HL-60 (cell line): ENCODE results near the gene TBL1XR1.

Experiments
- DNase-seq, 2 experiments: peaks; one replicate each; pipeline ENCODE4 v3.0.0-alpha.2; 2010 to 2020; ENCODE audit warnings: low read depth in 1 of 2, low spot score in 1 of 2
- H3K27ac ChIP-seq: fragments of 250-450 bp; sonication (Bioruptor Pico); replicated peaks from 2 replicates; pipeline ENCODE4 v1.5.1; 2020; ENCODE audit warnings: mild to moderate bottlenecking, moderate library complexity
- H3K27me3 ChIP-seq: fragments of 250-450 bp; sonication (Bioruptor Pico); 2 replicates; pipeline ENCODE4 v1.5.1; 2021; ENCODE audit warnings: mild to moderate bottlenecking, moderate library complexity; ENCODE audit not compliant: insufficient read depth, poor library complexity, severe bottlenecking
- H3K4me3 ChIP-seq: replicated peaks from 2 replicates; pipeline ENCODE4 v1.5.1; 2011; ENCODE audit warnings: mild to moderate bottlenecking, control low read depth, low read length; ENCODE audit not compliant: insufficient read depth
- CTCF ChIP-seq: IDR thresholded peaks from one replicate; pipeline ENCODE4 v1.5.1; 2011; ENCODE audit warnings: low read length, control low read depth, inconsistent platforms; ENCODE audit not compliant: insufficient read depth
- GABPA ChIP-seq: IDR thresholded peaks from 2 replicates; pipeline ENCODE4 v1.6.1; 2012; ENCODE audit warnings: low read depth
- POLR2AphosphoS5 ChIP-seq: IDR thresholded peaks from 2 replicates; pipeline ENCODE4 v1.6.1; 2012; ENCODE audit warnings: low read depth
- REST ChIP-seq: IDR thresholded peaks from 2 replicates; pipeline ENCODE4 v1.6.1; 2012; ENCODE audit warnings: low read depth; ENCODE audit not compliant: insufficient replicate concordance
- SPI1 ChIP-seq: IDR thresholded peaks from 2 replicates; pipeline ENCODE4 v1.6.1; 2012; ENCODE audit warnings: low read depth, mild to moderate bottlenecking, borderline replicate concordance

TBL1XR1 gene

DNA sequence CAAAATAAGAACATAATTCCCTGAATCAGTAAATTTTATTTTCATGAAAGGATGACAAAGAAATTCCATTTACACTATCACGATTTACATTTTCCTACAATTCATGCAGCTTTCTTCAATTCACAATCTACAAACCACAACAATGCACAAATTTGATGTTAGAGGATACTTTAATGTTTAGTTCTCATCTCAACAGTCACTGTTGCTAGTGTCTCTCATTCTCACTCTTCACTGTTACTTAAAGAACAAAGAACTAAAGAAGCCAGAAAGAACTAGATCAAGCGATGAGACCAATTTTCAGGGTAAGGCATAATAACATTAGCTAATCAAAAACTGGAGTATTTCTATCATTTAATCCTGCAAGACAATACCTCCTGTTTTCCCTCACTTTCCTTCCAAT lies 73.5 kb downstream of the TBL1XR1 start:
- DNase-seq = no peak
- Histone ChIP-seq H3K27me3 (no peaks in the 10 kb centered on the region), H3K4me3 (no peak overlapping the region), H3K27ac (no peak overlapping the region)
- TF ChIP-seq REST = no peak
- no peak for TF ChIP-seq SPI1
- TF ChIP-seq GABPA = no peak
- no peak for TF ChIP-seq CTCF
- TF ChIP-seq POLR2AphosphoS5 = no peak

DNA sequence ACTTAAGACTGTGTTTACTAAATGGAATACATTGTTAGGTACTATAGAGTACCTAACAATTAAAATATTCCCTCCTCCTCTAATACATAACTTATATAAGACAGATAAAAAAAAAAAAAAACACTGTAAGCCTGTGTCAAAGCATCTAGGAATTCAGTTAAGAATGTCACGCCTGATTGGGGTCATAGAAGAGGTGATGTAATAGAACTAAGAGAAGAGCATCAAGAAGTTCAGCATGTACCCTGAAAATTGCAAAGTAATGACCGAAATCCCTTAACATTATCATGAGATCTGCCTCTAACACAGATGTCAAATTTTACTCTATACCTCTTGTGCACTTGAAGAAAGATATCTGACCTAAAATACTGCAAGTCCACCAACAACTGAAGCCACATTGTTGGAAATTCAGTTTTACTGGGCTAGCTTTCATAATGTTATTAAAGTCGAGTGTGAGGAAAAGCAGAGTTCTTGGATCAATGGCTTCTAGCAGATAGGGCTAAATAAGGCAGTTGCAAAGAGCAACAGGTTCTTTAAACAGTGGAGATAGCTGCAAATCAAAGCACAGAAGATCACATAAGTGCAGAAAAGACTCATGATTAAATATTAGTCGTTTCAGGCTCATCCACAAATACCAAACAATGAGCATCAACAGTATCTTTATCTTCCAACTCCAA lies 75.0 kb downstream of the TBL1XR1 start:
- no peak overlapping the region for H3K4me3 ChIP-seq
- DNase-seq = no peak
- TF ChIP-seq SPI1 (no peak), CTCF (no peak), REST (no peak), POLR2AphosphoS5 (no peak), GABPA (no peak)
- H3K27me3 ChIP-seq = no peaks in the 10 kb centered on the region
- H3K27ac ChIP-seq = no peak overlapping the region

- H3K27me3 ChIP-seq = no peaks in the 10 kb centered on the region
- no peak overlapping the region for H3K27ac ChIP-seq
- DNase-seq = no peak
- H3K4me3 ChIP-seq = no peak overlapping the region
- TF ChIP-seq SPI1 = no peak
- TF ChIP-seq REST = no peak
- no peak for TF ChIP-seq POLR2AphosphoS5
- no peak for TF ChIP-seq CTCF
- TF ChIP-seq GABPA = no peak
These were observed 77.5 kb downstream of the TBL1XR1 start for GRCh38 chr3:177119829-177120228.
